ENCODE results near the gene ASTN1.

The ASTN1 gene

GRCh38 chr1:176919386-176920378 is 244.8 kb downstream of the ASTN1 start:
- no peak for DNase-seq

DNA sequence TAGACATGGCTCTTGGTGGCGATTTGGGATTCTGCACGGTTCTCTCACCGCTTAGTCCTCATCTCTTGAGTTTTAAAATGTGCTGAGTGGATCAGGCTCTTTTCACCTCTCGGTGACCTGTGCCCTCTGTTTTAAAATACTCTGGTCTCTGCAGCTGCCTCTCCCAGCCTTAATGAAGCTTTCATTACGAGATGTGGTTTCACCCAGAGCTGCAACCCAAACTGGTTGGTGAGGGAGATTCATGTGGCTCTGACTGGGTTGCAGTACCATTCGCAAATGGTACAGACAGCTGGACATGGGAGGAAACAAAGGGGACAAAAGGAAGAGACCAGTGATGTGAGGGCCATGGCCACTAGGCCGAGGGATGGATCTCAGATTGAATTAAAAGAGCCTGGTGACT is 258.9 kb downstream of the ASTN1 start:
- no peak for DNase-seq

GRCh38 chr1:176904057-176904751 is 260.3 kb downstream of the ASTN1 start:
- DNase-seq = no peak

DNA sequence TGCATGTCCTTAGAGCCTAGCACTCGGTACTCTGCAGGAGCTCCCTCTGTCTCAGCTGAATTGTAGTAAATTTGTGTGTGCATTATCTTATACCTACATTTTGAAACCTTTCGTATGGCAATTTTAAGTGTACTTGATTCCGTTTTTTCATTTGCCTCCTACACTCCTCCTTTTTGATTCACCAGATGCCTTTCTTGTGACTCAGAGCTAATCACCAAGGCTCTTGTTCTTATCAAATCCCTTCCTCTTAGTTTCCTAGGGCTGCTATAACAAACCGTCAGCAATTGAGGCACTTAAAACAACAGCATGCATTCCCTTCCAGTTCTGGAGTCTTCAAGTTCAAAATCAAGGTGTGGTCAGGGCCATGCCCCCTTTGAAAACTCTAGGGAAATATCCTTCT is 261.0 kb downstream of the ASTN1 start:
- no peak for DNase-seq

- DNase-seq = no peak
These were observed 265.2 kb downstream of the ASTN1 start for GRCh38 chr1:176899321-176899720.

- peak; percentile 8 for DNase-seq
These were observed 266.9 kb downstream of the ASTN1 start for GRCh38 chr1:176897350-176898236.

DNA sequence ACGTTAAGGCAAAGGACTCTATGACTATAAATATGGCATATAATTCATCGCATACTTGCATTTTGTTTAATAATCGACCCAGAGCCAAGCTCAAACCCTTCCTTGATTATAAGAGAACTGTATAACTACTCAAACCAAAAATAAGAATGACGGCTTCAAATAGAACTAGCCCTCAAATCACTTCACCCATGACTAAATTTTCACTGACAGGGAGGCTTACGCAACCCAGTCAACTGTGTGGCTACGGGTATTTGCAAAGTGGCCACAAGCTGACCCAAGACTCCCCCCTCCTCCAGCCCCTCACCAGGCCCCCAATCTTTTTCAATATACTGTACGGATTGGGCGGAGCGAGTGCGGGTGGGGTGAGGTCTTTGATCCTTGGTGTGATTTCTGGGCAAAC is 268.3 kb downstream of the ASTN1 start:
- DNase-seq = no peak

- no peak for DNase-seq
These were observed 270.1 kb downstream of the ASTN1 start for GRCh38 chr1:176894450-176894849.

DNA sequence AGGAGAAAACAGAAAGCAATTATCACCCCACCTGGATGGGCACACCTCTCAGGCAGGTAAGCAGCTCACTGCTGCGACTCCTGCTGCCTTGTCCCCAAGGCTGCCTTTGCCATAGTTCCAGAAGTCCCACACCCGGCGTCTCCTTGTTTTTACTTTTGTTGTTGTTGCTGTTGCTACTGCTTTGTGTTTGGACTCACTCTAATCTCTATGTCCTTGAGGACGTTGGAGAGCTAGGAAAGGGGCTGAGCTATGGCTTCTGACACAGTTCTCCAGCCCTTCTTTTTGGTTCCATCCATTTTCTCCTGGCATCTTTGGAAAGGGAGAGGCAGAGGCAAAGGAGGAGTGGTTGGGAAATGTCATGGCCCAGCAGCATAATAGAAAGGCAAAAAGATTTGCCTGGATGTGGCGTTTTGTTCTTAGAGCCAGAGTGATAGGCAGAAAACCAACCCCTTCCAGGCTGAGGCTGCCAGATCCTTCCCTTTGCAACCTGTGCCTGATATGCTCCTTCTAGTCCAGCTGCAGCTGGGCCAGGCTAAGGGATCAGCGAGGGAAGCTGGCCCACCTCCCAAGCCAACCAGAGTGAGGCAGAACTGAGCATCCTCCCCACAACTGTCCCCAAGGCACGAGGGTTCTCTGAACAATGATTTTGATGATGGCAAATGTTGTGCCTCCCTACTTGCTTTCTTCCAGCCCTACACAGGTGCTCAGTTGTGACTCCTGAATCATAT is 270.7 kb downstream of the ASTN1 start:
- DNase-seq = no peak

DNA sequence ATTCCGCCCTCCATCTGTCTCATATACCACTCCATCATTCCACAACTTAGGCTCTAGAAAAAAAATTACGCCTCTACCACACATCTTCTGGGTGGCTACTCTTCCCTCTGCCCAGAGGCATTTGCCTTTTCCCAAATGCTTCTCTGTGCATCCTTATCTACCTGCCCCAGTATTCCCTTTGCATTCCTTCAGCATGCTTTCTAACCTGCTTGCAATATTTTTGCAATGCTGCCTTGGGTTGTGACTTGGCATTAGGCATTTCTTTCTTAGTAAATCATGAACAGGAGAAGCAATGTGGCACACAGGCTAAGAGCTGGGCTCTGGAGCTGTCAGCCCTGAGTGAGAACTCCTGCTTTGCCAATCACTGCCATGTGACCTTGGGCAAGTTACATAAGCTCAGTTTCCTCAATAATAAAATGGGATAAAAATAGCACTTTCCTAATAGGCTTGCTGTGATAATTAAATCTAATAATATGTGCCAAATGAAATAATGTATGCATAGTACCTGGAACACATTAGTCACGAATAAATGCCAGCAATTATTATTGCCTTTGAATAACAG is 276.0 kb downstream of the ASTN1 start:
- DNase-seq = no peak

DNA sequence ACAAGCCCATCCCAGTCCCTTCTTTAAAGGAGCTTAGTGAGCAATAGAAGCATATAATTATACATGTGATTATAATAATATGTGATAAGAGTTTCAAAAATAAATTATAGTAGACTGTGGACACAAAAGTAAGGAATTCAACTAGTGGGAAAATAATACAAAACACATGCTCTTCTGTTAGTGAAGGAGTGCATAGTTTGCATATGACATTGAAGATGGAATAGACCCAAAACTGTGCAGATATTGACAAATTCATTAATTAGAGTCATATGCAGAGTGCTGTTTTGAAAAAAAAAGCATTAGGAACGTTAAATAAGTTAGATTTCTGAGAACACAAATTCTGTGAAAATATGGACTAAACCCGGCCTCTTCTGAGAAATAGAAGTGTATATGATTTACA is 278.8 kb downstream of the ASTN1 start:
- no peak for DNase-seq

GRCh38 chr1:176885341-176885740 is 279.2 kb downstream of the ASTN1 start:
- DNase-seq = no peak

- DNase-seq = no peak
These were observed 279.6 kb downstream of the ASTN1 start for GRCh38 chr1:176884911-176885310.

DNA sequence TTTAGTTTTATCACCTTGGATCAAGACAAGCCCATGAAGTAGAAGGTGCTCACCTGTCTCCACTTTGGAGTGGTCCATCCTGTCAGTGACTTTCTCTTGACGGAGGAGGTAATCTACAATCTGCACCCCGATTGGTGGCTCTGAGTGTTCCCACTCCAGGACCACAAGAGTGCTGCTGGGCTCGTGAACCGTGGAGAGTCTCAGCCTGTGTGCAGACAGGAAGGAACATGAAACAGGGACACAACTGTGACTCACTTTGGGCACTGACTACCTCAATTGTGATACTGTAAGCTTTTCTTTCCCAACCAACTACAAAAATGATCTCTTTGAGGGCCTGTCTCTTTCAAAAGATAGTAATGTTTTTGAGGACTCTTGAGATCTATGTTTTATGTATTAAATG is 280.2 kb downstream of the ASTN1 start:
- no peak for DNase-seq

- peak; percentile 19 for DNase-seq
These were observed 283.4 kb downstream of the ASTN1 start for GRCh38 chr1:176880955-176881595.

DNA sequence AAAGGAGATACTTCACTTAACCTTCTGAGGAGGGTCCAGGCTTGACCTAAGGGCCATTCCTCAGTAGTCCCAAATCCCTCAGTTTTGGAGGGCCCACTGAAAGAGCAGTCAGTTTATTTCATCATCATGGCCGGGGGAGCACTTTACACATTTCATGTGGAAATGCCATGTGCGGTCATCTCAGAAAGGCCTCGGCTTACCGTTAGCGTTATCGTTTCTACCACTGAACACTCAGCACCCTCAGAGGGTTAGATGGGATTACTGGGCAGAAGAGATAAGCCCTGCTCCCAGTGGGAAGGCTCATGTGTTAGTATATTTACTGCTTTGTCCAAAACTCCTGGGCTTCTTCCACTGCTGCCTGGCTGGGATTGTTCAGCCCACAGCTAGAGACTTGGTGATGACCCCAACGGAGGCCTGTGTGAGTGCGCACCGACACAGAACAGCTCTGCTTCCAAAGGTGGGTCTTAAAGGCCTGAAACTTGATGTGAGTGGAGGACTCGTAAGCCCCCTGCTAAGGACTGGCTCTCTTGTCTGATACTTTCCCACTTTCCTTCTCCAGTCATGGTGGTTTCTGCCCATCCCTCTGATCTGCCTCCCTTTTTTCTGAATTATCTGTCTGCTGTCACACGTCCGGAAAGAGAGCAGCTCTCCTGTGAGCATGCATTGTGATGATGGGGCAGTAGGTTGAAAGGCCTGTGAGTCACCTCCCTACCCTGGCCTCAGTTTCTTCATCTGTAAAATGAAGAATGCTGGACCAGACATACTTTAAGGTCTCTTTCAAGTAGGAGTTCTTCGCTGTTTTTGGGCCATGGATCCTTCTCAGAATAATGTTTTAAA is 284.5 kb downstream of the ASTN1 start:
- no peak for DNase-seq

GRCh38 chr1:176878750-176879536 is 285.6 kb downstream of the ASTN1 start:
- no peak for DNase-seq

- no peak for DNase-seq
These were observed 287.0 kb downstream of the ASTN1 start for GRCh38 chr1:176877557-176877956.

- DNase-seq = no peak
These were observed 287.5 kb downstream of the ASTN1 start for GRCh38 chr1:176876966-176877515.
